Progenitor cell of endocrine pancreas (in vitro differentiated cells): Measurements from ENCODE around the gene FBP1. TPM values are rescaled to one million over a fixed set of nuclear protein-coding genes. Genes with fewer than 3 reads are reported as not detected.

Source experiments
- DNase-seq: peaks from one replicate; pipeline ENCODE4 v3.0.0; 2021; ENCODE audit warnings: low spot score; ENCODE audit not compliant: unreplicated experiment
- H3K27ac Mint-ChIP-seq: 2 replicates; pipeline ENCODE4 v1.8.0; 2021; ENCODE audit warnings: mild to moderate bottlenecking, moderate library complexity, mixed read lengths
- H3K27me3 Mint-ChIP-seq: 2 replicates; pipeline ENCODE4 v1.8.0; 2021; ENCODE audit warnings: mixed read lengths
- H3K36me3 Mint-ChIP-seq: 2 replicates; pipeline ENCODE4 v1.8.0; 2022; ENCODE audit warnings: mixed read lengths; ENCODE audit not compliant: insufficient read depth
- H3K4me1 Mint-ChIP-seq: 2 replicates; pipeline ENCODE4 v1.8.0; 2021; ENCODE audit warnings: low read depth, mixed read lengths
- H3K4me3 Mint-ChIP-seq: 2 replicates; pipeline ENCODE4 v1.8.0; 2021; ENCODE audit warnings: low read depth, mild to moderate bottlenecking, moderate library complexity, mixed read lengths
- H3K9me3 Mint-ChIP-seq: 2 replicates; pipeline ENCODE4 v1.8.0; 2021; ENCODE audit warnings: low read depth, mixed read lengths
- total RNA-seq: library from RNA; stranded (reverse); gene quantifications from 2 replicates; pipeline ENCODE4 v1.2.1, GENCODE V29; 2021
- TF ChIP-seq, protein P1 (sequence below): fragments of 200-600 bp; sonication (generic); IDR thresholded peaks from one replicate; pipeline ENCODE4 v1.5.0; 2021; ENCODE audit warnings: antibody characterized with exemption, mild to moderate bottlenecking; ENCODE audit not compliant: unreplicated experiment

FBP1 gene
- total RNA-seq, 1 donor from 2014 or later, result 4.6 TPM

DNA sequence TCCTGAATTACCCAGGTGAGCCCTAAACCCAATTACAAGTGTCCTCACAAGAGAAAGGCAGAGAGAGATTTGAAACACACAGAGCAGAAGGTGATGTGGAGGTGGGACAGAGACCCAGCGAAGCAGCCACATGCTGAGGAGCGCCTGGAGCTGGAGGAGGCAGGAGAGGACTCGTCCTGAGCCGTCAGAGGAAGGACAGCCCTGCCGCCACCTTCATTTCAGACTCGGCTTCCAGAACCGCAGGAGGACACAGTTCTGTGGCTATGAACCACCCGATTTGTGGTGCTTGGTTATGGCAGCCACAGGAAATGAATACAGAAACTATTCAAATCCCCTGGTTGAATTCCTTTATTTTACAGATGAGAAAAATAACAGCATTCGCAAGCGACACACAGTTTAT is 16.4 kb upstream of the FBP1 start:
- Mint-ChIP-seq H3K4me1 (no peaks in the 10 kb centered on the region), H3K4me3 (no peak overlapping the region), H3K36me3 (no peaks in the 10 kb centered on the region), H3K27me3 (peaks cover 28% of the 10 kb centered on the region), H3K27ac (no peak overlapping the region), H3K9me3 (no peaks in the 10 kb centered on the region)
- no peak for DNase-seq
- TF ChIP-seq, protein P1, sequence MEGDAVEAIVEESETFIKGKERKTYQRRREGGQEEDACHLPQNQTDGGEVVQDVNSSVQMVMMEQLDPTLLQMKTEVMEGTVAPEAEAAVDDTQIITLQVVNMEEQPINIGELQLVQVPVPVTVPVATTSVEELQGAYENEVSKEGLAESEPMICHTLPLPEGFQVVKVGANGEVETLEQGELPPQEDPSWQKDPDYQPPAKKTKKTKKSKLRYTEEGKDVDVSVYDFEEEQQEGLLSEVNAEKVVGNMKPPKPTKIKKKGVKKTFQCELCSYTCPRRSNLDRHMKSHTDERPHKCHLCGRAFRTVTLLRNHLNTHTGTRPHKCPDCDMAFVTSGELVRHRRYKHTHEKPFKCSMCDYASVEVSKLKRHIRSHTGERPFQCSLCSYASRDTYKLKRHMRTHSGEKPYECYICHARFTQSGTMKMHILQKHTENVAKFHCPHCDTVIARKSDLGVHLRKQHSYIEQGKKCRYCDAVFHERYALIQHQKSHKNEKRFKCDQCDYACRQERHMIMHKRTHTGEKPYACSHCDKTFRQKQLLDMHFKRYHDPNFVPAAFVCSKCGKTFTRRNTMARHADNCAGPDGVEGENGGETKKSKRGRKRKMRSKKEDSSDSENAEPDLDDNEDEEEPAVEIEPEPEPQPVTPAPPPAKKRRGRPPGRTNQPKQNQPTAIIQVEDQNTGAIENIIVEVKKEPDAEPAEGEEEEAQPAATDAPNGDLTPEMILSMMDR, result no peak

DNA sequence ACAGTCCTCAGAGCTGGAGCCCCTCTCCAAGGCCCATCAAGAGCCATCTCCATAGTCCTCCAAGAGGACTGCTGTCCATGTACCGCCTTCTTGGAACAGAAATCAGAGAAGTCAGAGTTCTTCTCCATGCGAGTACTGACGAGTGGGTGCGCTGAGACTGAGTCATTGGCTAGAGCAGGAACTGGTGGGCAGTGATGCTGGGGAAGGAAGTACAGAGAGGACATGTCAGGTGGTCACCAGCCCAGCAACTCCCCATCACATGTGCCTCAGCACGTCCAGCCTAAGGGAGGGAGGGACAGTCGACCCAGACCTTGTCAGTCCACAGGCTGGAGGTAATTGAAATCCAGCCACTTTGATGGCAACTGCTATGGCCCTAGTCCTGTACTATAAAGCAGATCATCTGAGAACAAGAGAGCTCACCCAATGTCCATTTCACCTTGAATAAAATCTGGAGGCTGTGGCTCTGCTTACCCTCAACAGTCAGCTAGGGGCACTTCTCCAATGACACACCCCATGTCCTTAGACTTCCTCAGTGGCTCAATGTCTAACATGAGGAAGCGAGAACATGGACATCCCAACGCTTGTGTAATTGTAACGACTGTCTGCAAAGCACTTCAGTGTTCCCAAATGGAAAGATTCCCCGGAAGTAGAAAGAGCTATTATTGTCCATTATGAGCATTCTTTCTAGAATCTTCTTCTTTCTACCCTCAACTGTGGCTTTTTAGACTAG is 15.0 kb upstream of the FBP1 start:
- no peak overlapping the region for H3K27ac Mint-ChIP-seq
- TF ChIP-seq, protein P1, result no peak

DNA sequence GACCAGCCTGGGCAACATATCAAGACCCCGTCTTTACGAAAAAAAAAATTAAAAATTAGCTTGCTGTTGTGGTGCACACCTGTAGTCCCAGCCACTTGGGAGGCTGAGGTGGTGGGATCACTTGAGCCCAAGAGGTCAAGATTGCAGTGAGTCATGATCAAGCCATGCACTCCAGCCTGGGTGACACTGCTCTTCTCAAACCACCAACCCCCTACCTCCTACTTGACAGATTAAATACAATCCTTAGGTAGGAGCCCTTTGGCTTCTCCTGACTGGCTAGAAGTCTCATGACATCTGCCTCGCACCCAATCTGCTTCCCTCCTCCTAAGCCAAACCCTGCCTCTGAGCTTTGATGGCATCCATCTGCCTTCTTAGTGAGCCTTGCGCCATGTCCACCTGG is 11.6 kb upstream of the FBP1 start:
- TF ChIP-seq, protein P1, result no peak
- no peaks in the 10 kb centered on the region for H3K9me3 Mint-ChIP-seq
- H3K4me3 Mint-ChIP-seq, result no peak overlapping the region
- peaks cover 1% of the 10 kb centered on the region for H3K4me1 Mint-ChIP-seq
- H3K27me3 Mint-ChIP-seq, result peaks cover 25% of the 10 kb centered on the region
- no peak for DNase-seq
- H3K36me3 Mint-ChIP-seq, result no peaks in the 10 kb centered on the region
- H3K27ac Mint-ChIP-seq, result no peak overlapping the region

More for the DNA sequence above, 15.0 kb upstream of the FBP1 start:
- Mint-ChIP-seq H3K36me3 (no peaks in the 10 kb centered on the region), H3K27me3 (peaks cover 28% of the 10 kb centered on the region), H3K4me3 (no peak overlapping the region), H3K9me3 (no peaks in the 10 kb centered on the region), H3K4me1 (no peaks in the 10 kb centered on the region)
- DNase-seq, result no peak

DNA sequence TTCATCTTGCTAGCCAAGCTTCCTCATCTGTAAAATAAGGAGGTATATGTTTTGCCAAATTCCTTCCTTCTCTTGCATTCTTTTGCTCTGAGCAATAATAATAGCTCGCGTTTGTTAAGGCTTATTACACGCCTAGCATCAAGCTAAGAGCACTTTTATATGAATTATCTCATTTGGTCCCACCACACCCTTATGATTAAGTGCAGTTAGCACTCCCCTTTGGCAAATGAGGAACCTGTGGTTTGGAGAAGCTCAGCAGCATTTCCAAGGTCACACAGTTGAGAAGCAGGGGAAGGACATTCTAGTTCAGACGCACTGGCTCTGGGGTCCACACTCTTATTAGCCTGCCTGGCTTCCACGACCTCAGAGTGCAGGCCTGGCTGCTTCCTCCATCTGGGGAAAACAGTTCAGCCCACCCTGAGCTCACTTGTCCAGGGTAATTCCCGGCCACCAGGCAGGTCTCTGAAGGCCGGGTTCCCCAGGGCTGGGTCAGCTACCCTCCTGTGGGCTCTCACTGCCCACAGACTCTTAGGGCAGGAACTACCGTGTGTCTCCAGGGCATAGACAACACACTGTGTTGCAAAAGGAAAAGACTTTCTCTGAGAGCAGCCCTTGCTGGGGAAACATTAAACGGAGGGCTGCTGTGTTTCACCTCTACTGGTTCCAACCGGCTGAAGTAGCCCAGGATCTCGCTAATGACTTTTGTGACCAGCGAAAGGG is 9.9 kb upstream of the FBP1 start:
- Mint-ChIP-seq H3K27ac (no peak overlapping the region), H3K36me3 (no peaks in the 10 kb centered on the region), H3K27me3 (peaks cover 20% of the 10 kb centered on the region), H3K4me3 (no peak overlapping the region), H3K4me1 (peaks cover 1% of the 10 kb centered on the region), H3K9me3 (no peaks in the 10 kb centered on the region)
- TF ChIP-seq, protein P1, result no peak
- DNase-seq, result no peak

DNA sequence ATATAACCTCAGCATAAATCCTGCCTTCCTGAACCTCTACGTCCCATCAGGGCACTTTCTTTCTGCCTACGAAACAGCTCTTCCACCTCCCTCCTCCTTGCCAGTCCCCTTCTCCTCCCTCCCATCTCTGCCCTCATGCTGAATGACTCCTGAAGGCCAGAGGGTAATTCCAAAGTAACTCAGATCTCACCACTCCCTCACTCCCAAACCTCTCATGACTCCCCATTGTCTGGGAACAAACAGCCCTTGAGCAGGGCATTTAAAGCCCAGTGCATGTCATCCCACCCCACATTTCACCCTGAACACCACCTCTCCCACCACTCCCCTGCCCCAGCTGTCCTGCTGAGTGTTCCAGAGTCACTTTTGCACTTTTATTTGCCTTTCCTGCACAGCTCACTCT is 8.9 kb upstream of the FBP1 start:
- Mint-ChIP-seq H3K27ac (no peak overlapping the region), H3K4me3 (no peak overlapping the region), H3K36me3 (no peaks in the 10 kb centered on the region), H3K27me3 (peaks cover 16% of the 10 kb centered on the region), H3K4me1 (peaks cover 1% of the 10 kb centered on the region), H3K9me3 (no peaks in the 10 kb centered on the region)
- DNase-seq, result no peak
- TF ChIP-seq, protein P1, result no peak
